HG03442 (cell line): Measurements from ENCODE around the gene PDE9A.

Source experiments
- ATAC-seq: cut with Tn5 transposase; IDR thresholded peaks from one replicate; pipeline ENCODE4 v1.9.1; 2021; ENCODE audit warnings: mild to moderate bottlenecking, moderate library complexity; ENCODE audit not compliant: unreplicated experiment

The PDE9A gene

DNA sequence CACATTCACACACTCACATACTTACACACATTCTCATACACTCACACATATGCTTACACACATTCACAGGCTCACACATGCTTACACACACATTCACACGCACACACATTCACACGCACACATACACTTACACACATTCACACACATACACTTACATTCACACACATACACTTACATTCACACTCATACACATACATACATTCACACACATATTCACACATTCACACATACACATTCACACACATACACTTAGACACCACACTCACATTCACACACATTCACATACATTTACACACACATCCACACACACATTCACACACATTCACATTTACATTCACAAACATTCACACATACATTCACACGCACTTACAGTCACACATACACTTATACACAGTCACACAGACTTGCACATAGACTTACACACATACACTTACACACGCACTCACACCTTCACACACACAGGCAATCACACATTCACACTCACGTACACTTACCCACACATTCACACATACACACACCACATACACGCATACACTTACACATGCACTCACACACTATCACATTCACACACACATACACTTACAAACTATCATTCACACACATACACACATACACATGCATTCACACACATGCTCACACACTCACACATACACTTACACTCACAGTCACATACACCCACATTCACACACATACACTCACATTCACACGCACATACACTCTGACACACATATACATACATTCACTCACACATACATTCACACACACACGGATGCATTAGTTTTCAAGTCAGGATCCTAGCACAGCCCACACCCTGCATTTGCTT is 16.8 kb downstream of the PDE9A start:
- ATAC-seq = no peak

DNA sequence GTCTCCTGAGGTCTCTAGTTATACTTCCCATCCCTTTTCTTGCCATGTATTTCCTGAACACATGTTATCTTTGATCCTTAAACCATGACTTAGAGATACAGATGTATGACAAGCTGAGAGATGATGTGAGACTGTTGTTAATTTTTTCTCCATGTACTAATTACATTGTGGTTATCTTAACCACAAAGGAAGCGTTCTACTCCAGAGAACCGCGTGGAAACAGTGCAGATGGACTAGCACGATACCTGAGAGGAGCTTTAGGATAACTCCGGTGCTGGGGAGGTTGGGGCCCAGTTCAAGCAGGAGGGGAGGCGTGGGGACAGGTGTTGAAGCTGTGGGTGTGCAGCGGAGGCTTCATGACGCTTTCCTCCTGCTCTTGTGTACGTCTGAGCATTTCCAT is 17.5 kb downstream of the PDE9A start:
- no peak for ATAC-seq

DNA sequence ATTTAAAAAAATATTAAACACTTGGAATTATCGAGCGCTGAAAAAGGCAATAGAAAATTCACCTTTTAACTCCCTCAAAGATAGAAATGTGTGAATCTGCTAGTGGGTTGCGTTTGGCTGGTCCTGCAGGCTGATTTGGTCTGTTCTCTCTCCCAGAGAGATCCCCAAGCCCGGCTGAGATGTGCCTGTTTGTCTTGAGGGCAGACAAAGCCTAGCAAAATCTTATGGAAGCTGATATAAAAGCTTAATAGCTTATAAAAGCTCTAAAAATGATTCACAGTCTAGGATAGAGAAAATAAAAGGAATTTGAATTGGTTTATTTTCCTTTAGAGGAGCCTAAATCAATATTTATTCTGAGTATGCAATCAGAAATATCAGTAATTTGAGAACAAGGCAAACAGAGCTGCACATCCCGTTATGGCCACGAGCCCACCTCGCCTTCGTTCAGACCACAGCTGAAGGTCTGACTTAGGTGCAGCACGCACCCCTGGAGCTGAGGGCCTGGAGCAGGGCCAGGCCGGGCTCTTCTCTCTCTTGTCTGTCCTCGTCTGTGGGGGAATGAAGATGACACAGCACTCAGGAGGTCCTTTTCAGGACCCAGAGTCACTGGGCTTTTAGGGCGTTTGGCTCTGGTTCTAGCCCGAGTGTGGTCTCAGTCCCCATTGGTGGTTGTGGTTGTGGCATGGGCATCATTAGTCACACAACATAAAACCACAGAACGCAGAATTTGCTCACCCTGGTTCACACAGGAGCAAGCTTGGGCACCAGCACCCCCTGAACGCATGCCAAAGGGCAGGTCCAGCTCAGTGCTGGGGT is 18.6 kb downstream of the PDE9A start:
- ATAC-seq = no peak

DNA sequence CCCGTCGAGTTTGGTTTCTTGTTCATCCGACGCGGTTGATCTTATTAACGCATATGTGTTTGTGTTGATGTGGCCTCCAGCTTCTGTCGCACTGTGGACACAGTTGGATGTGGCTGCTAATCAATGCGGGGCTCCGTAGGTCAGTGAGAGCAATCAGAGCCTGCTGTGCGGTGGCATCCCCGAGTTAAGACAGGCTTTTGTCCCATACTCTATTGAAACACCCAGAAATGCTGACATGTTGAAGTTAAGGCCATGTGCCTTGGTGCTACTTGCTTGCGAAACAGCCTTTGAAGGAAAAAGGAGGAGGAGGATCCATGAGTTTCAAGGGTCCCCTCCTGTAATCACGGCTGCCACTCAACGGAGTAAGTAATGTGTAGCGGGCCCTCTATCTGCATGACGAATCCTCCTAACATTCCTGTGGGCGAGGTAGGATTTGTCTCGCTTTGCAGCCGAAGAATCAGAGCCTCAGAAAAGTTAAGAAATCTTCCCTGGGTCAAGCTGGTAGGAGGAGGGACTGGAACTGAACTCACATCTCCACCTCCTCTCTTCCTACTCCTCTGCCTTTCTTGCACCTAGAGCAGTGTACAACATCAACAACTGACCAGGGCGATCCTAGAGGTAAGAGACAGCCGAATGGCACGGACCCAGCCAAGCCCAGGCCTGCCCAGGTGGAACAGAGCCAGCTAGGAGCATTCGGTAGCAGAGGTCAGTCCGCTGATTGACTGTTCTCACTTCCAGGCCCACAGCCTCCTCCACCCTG is 19.5 kb downstream of the PDE9A start:
- ATAC-seq = no peak

- no peak for ATAC-seq
These were observed 20.4 kb downstream of the PDE9A start for GRCh38 chr21:42673633-42674328.

DNA sequence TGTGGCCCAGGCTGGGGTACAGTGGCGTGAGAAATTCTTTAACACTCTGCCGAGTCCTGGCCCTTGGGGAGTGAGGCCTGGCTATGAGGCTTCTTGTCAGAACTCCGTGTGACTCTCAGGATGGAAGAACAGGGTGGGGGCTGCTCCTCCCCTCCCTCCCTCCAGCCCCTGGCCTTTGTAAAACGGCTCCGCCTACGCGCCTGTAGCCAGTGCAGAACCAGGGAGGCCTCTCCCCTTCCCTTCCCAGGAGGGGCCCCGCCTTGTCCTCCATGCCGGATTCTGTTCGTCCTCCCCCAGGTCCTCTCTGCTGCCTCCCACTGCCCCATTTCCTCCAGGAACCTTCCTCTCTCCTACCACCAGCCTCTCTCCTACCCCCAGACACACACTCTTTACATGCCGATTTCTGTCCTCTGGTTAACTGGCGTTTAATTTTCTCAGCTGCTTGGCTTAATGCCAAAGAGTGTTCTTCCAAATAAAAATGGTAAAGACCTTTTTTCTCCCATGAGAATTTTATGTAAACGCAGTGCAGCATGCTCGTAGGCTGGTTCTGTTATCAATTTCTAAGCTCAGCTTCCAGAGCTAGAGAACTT is 21.0 kb downstream of the PDE9A start:
- no peak for ATAC-seq

DNA sequence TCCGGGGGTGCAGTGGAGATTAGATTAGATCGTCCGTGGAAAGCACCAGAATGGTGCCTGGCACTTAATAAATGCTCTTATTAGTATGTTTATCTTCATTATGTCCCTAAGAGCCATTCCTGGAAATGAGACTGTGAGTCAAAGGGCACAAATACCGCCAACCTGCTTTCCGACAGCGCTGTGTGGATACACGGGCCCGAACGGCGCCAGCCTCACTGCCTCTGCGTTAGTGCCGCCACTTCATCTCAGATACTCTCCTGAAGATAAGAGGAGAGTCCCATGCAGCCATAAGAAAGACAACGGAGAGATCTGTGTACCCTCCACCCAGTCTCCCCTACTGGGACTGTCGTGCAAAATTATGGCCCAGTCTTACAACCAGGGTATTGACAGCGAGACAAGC is 22.0 kb downstream of the PDE9A start:
- ATAC-seq = no peak

GRCh38 chr21:42676808-42677207 is 23.4 kb downstream of the PDE9A start:
- ATAC-seq = no peak

GRCh38 chr21:42677339-42678321 is 24.2 kb downstream of the PDE9A start:
- ATAC-seq = no peak

- ATAC-seq = no peak
These were observed 25.3 kb downstream of the PDE9A start for GRCh38 chr21:42678618-42679295.

DNA sequence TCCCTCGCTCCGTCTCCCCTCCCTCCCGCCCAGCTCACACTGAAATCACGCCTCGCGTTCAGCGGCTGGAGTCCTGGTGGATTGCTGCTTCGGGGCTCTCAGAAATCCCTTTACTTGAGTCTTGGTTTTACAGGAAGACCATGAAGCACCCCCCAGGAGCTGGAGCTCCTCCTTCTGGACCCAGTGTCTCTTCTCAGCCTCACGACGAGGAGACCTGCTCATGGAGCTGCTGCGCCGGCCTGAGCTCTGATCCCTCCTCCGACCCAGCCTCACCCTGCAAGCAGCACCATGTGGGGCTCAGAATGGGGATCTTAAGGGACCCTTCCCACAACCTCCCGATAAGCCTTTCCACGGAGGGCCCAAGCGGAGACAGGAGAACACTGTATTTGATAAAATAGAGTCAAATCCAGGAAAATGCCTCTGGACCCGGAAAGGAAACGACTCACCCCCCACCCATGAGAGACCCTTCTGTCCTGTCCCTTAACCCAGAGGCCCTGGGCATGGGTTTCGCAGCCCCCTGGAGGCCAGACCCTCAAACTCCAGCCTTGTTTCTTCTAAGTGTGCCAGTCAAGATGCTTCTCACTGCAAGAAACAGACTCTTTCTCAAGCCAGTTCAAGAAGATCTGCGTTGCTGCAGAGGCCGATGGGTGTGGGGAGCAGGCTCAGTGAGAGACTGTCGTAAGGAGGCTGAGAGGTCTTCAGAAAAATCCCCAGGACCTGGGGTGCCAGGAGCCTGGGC is 26.1 kb downstream of the PDE9A start:
- ATAC-seq = no peak

GRCh38 chr21:42680058-42680330 is 26.6 kb downstream of the PDE9A start:
- ATAC-seq = no peak

DNA sequence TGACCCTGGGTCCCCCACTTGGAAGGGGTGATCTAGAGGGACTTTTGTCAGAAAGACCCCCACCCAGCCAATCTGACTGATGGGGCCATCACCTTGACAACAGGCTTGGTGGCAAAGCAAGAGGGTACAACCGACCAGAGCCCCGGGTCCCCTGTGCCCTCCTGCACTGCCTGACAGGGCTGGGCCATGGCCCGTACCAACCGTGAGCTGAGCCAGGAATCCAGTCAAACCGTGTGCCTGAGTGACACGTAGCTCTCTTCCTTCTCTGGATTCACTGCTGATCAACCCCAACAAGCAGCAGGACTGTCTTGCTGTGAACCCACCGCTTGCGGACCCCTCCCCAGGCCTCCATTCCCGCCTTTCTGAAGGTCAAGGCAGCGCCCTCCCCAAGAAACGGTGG is 27.0 kb downstream of the PDE9A start:
- no peak for ATAC-seq

DNA sequence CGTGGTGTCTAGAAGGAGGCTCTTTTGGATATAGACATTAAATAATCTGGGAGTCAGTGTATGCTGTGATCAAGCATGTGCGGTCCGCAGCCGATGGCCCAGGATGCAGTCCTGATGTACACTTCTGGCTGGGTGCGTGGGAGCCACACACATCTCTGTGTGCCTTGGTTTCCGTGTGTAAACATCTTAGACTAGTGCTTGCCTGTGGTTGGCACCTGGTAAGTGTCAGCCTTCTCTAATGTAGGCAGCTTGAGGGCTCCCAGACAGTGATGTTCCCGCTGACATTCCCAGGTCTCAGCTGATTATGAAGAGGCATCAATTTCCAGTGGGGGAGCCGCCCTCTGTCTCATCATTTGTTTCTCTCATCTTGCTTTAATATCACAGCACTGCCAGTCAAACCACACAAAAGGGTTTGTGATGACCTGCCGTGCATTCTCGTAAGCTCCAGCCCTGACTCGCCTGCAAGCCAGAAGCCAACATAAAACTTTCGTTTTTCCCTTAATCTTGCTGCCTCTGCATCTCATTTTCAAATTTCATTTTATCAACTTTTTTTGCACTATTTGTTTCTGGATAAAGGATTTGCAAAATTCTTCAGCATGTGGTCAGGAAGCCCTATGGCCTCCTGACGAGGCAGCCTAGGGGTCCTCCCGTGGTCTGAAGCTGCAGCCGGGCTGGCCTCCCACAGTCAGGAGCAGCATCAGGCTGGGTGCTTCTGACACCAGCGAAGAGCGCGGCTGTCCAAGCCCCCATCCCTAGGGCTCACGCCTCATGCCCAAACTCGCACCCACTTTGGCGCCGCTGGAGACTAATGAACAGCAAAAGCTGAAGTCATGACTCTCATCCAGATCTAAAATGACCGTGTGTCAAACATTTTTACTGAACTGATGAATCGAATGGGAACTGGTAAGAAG is 28.1 kb downstream of the PDE9A start:
- no peak for ATAC-seq

DNA sequence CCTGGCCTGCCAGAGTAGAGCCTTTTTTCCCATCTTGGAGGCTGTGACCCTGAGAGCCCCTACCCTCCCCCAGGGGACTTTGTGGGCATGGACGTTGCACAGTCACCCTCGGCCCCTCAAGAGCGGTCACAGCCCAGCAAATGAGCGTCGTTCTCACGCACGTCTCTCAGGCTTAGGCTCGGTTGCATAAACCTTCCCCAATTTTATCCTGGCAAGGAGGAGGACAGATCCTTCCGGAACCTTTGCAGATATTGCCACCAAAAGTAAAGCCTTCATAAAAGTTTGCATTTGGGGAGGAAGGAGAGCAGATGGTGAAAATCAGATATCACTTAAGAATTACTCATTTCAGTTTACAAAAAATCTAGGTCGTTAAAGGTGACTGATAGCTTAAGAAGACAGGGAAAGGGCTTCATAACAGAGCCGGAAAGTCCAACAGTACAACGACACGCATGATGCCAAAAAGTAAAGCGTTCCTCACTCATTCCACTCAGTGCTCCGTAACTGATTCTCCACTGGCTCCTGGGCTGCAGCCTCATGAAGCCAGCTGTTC is 29.3 kb downstream of the PDE9A start:
- no peak for ATAC-seq

GRCh38 chr21:42683371-42684108 is 30.1 kb downstream of the PDE9A start:
- ATAC-seq = no peak
